ENCODE measurements around the gene ACOX1.

ACOX1 gene

GRCh38 chr17:76008630-76009425, 29.9 kb upstream of the ACOX1 start:
- no peak for DNase-seq (ENCODE audit: low spot score)

DNA sequence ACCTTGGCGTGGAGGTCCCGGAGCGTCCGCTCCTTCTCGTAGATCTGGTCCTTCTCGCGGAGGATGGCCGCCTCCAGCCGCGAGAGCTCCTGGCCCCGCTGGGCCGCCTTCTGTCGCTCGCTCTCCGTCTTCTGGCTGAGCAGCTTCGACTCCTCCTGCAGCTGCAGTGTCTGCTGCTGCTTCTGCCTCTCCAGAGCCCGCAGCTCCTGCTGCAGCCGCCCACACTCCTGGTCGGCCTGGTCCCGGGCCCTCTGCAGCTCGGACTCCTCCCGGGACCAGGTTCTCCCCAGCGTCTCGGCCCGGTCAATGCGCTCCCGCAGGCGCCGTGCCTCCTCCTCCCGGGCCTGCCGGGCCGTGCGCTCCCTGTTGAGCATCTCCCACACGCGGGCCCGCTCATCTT, 29.2 kb upstream of the ACOX1 start:
- DNase-seq (ENCODE audit: low spot score): no peak

GRCh38 chr17:76007850-76008165, 28.8 kb upstream of the ACOX1 start:
- DNase-seq (ENCODE audit: low spot score): no peak

DNA sequence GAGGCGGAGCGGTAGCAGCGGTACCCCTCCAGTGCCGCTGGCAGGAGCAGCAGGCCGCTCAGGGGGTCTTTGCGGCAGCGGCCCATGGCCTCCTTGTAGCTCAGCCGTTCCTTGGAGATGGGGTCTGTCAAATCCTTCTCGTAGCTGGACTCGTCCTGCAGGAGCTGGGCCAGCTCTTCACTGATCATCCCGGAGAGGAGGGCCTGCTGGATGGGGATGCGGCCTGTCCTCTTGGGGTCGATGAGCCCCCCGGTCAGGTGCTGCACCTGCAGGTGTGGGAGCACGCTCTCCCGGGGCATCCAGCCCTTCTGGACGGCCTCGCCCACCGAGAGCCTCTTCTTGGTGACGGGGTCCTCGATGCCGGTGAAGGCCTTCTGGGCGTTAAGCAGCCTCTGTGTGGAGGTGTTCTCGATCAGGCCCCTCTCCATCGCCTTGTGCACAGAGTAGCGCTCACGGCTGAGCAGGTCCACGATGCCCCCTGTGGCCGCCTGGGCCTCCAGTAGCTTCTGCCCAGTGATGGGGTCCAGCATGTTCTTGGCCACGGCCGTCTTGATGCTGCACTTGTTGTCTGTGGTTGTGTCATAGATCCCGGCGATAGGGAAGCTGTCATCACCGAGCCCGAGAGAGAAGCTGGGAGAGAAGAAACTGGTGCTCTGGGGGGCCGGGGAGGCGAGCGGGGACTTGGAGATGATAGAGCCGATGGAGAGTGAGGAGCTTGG, 28.3 kb upstream of the ACOX1 start:
- no peak for DNase-seq (ENCODE audit: low spot score)

GRCh38 chr17:76005263-76006149, 26.5 kb upstream of the ACOX1 start:
- DNase-seq (ENCODE audit: low spot score): peak; percentile 85

DNA sequence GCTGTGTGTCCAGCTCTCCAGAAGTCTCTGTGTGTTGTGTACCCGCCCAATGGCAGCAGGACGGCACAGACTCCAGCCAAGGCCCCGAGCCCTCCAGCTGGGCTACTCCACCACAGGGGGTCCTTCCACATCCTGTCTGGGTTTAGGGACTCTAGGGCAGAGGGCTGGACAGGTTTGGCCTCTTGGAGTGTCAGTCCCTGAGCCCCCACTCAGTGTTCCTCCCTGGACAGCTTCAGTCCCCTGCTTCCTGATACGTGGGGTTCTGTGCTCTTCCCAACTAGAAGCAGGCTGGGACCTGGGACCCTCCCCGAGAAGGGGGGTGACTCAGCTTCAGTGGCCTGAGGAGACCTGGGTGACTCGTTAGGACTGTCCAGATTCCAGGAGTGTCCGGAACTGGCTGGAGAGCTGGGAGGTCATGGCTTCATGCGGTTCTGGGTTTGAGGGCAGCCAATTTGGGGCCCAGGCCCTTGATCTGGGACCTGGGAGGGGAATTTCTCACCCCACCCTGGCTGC, 25.8 kb upstream of the ACOX1 start:
- no peak for DNase-seq (ENCODE audit: low spot score)

DNA sequence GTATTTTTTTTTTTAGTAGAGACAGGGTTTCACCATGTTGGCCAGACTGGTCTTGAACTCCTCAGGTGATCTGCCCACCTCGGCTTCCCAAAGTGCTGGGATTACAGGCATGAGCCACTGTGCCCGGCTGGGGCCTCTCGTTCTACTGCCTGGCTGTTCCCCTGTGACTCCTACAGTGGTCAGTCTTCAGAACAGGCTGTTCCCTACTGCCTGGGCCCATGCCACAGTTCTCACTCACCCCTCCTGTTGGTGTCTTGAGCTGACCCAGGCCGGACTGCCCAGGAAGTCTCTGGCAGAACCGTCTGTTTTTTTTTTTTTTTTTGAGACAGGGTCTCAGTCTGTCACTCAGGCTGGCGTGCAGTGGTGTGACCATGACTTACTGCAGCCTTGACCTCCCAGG, 24.9 kb upstream of the ACOX1 start:
- DNase-seq (ENCODE audit: low spot score): no peak

DNA sequence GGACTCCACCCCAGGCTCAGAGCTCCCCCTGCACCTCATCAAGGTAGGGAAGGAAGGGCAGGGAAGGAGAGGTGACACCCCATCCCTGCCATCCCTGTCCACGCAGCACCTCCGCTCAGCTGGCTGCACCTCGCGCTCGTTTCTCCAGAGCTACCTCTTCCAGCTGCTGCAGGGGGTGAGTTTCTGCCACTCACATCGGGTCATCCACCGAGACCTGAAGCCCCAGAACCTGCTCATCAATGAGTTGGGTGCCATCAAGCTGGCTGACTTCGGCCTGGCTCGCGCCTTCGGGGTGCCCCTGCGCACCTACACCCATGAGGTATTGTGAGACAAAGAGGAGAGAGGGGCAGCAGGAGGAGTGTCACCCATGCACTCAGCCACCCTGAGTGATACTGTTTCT, 23.1 kb upstream of the ACOX1 start:
- no peak for DNase-seq (ENCODE audit: low spot score)

DNA sequence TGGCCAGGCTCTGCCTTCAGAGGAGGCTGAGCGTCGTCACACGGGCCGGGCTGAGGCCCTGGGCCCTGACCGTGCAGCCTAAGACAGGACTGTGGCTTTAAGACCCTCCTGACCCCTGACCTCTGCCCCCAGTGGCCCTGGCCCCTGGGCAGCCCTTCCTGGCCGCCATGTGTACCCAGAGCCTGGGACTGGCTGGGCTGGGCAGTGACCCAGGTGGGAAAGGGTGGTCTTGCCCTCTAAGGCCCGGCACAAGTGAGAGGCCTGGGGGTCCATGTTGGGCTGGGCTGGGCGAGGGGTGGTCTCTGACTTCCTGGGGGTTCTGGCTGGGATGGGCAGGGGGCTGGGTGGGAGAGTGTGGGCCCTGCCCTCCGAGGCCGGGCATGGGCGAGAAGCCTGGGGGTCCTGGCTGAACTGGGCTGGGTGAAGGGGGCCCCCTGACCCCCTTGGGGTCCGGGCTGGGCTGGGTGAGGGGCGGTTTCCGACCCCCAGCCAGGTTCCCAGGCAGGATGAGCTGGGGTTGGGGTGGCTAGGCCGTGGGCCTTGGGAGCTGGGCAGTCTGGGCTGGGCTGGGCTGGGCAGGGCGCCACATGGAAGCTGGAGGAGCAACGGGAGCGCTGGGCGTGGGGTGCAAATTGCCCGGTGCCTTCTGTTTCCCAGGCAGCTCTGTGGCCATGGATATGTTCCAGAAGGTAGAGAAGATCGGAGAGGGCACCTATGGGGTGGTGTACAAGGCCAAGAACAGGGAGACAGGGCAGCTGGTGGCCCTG, 22.0 kb upstream of the ACOX1 start, which contains the start of gene CDK3:
Gene CDK3, plus strand, starts transcription at position 101 of the 767 bp plus-strand sequence. Its CDS starts 571 bp downstream, at position 672.
- DNase-seq (ENCODE audit: low spot score): no peak

- DNase-seq (ENCODE audit: low spot score): peak; percentile 67
Measured at GRCh38 chr17:76000016-76000754, 21.2 kb upstream of the ACOX1 start.

- no peak for DNase-seq (ENCODE audit: low spot score)
Measured at GRCh38 chr17:75998327-75998795, 19.4 kb upstream of the ACOX1 start.

DNA sequence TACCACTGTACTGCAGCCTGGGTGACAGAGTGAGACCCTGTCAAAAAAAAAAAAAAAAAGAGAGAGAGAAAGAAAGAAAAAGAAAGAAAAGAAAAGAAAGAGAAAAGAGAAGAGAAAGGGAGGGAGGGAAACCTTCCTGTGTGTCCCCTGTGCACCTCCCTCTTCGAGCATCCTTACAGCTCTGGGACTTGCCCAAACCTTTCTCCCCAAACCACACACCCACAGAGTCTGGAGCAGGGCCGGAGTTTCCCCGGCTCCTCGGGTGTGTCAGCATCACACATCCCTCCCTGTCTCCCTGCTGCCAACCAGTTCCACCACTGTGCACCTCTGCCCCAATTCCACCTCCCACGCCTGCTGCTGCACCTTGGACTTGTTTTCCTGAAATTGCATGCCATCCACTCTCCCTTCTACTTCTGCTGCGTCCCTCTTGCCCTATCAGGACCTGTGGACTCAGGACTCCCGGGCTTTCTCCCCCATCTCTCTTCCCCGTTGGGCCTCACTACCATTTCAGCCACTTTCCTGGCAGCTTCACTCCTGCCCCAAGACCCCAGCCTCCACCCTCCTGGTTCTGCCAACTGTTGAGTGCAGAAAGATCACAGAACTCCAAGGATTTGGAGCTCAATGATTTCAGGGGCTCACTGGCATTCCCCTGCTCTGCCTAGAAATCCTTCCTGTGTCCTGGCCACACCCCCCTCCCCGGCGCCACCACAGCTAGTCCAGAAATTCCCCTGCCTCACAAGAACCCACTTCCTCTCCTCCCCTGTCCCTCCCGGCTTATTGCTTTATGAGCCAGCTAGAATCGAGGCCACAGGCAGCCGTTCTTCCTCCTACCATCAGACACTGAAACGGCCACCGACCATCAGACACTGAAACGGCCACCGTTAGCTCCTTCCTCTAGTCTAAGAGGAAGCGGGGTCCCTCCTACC, 18.0 kb upstream of the ACOX1 start:
- no peak for DNase-seq (ENCODE audit: low spot score)

DNA sequence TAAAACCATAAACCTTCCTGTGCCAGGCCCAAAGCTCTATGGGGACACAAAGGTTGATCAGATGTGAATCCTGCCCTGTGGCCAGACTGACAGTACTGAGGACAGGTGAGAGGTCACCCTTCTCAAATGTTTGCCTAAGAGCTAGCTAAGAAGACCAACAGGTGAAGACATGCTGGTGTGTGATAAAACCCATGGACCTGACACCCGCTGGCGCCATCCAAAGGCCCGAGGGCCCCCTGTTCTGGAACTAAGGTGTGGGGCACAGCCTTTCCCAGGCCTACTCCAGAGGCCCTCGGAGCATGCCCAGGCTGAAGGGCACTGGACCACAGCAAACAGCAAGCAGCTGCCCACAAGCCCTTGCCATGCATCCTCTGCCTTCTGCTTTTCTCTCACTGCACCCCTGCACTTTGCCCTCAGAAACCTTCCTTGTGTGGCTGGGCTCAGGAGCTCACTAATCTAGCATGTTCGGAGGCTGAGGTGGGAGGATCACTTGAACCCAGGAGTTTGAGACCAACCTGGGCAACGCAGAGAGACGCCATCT, 16.5 kb upstream of the ACOX1 start:
- DNase-seq (ENCODE audit: low spot score): no peak

GRCh38 chr17:75994802-75995370, 15.9 kb upstream of the ACOX1 start:
- no peak for DNase-seq (ENCODE audit: low spot score)

GRCh38 chr17:75991396-75991795, 12.4 kb upstream of the ACOX1 start:
- no peak for DNase-seq (ENCODE audit: low spot score)

GRCh38 chr17:75987041-75987440, 8.1 kb upstream of the ACOX1 start:
- DNase-seq (ENCODE audit: low spot score): no peak

- no peak for DNase-seq (ENCODE audit: low spot score)
Measured at GRCh38 chr17:75985986-75986385, 7.0 kb upstream of the ACOX1 start.

DNA sequence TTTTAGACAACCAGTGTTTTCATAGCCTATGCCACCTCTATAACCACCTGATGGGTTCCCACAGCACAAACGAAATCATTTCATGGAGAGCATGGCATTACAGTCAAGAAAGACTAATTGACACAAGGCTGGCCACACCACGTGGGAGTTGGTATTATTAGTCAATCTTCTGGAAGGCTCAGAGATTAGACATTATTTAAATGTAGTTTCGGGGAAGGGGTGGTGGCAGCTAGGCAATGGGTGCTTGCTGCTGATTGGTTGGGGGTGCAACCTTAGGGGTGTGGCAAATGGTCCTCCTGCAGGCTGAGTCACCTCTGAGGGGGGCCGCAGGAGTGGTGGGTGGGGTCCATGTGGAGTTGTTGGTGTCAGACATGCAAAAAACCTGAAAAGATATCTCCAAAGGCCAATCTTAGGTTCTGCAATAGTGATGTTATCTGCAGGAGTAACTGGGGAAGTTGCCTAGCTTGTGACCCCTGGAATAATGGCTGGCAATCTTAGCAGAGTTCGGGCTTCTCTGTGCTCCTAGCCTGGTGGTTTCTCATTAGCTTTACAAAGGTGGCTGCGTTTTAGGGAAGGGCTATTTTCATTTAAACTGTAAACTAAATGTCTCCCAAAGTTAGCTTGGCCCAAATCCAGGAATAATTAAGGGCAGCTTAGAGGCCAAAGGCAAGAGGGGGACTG, 4.7 kb upstream of the ACOX1 start:
- DNase-seq (ENCODE audit: low spot score): peak; percentile 42
